ENCODE data around the gene EXOC4.

EXOC4 gene

DNA sequence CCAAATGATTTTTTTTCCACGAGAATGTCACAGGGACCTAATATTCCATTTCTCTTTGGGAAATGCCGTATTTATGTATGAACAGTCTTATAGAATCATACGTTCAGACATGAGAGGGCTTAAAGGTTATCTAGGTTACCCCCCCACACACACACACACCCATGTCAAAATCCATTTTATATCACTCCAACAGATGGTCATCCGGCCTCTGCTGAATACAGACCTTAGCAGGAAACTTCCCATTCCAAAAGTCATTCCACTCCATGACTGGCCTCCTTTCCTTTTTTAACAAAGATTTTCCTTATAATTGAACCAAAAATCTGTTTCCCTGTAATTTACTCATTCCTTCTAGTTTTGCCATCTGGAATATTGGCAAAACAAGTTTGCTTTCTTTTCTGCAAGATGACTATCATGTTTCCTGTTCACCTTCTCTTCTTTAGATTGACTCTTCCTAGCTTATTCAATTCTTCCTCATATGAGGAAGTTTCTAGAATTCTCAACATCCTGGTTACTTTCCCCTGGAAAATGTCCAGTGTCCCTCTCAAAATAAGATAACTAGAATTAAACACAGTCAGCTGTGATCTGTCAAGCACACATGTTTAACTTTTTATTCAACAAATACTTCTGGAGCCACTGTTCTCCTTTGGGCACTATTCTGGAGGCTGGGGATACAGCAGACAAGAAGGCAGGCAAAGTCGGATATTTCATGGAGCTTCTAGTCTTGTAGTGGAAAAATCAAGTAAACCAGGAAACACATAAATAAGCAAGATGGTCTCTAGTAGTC is 597.8 kb downstream of the EXOC4 start:
- in situ Hi-C loops (cut with MboI; ENCODE audit: low sequenced_read_pairs) = no loop called here

DNA sequence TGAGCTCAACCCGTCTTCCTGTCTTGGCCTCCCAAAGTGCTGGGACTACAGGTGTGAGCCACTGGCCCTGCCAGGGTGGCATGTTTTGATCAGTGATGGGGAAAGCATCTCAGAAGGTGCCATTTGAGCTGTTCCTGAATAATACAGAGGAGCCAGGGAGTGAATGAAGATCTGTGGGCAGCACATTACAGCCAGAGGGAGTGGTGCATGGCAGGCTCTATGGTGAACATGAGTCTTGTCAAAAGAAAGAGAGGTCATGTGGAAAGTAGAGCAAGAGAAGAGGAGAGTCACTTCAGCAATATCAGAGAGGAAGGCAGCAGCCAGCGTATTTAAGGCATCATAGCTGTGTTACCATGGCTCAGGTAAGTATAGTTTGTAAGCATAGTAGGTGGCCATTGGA is 598.5 kb downstream of the EXOC4 start:
- in situ Hi-C loops (cut with MboI; ENCODE audit: low sequenced_read_pairs) = no loop called here

- in situ Hi-C loops (cut with MboI; ENCODE audit: low sequenced_read_pairs) = no loop called here
Measured at GRCh38 chr7:133853706-133854276, 600.9 kb downstream of the EXOC4 start.

GRCh38 chr7:133854739-133855138 is 601.9 kb downstream of the EXOC4 start:
- in situ Hi-C loops (cut with MboI; ENCODE audit: low sequenced_read_pairs) = no loop called here

GRCh38 chr7:133857376-133858119 is 604.7 kb downstream of the EXOC4 start:
- in situ Hi-C loops (cut with MboI; ENCODE audit: low sequenced_read_pairs) = no loop called here

- in situ Hi-C loops (cut with MboI; ENCODE audit: low sequenced_read_pairs) = no loop called here
Measured at GRCh38 chr7:133858311-133858710, 605.4 kb downstream of the EXOC4 start.

- in situ Hi-C loops (cut with MboI; ENCODE audit: low sequenced_read_pairs) = no loop called here
Measured at GRCh38 chr7:133859231-133859630, 606.4 kb downstream of the EXOC4 start.

GRCh38 chr7:133859871-133860450 is 607.1 kb downstream of the EXOC4 start:
- in situ Hi-C loops (cut with MboI; ENCODE audit: low sequenced_read_pairs) = no loop called here

DNA sequence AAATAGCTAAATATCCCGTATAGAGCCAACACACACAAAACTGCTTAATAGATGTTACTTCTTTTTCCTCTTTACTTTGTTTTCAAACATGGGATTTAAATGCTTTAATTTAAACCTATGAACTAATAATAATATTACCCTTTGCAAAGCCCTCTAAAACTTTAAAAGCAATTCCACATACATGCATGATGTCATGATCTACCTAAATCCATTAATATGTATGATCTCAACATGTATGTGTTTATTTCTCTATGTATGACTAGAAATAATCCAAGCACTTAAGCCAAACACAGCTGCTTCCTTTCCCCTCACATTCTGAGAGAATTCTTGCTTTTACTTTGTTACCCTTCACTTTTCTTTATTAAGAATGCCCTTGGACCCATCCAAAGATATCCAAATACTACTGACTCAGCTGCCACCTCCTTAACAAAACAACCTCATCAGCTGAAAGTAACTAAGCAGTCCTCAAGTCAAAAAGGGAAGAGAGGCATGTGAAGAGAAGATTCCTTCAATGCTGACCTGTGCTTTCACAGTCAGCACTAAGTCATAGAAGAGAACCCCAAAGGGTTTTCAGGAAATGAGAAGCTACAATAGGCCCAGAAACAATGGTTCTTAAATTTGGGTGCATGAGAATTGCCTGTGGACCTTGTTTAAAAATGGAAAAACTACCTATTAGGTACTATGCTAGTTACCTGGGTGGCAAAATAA is 607.9 kb downstream of the EXOC4 start:
- in situ Hi-C loops (cut with MboI; ENCODE audit: low sequenced_read_pairs) = no loop called here

DNA sequence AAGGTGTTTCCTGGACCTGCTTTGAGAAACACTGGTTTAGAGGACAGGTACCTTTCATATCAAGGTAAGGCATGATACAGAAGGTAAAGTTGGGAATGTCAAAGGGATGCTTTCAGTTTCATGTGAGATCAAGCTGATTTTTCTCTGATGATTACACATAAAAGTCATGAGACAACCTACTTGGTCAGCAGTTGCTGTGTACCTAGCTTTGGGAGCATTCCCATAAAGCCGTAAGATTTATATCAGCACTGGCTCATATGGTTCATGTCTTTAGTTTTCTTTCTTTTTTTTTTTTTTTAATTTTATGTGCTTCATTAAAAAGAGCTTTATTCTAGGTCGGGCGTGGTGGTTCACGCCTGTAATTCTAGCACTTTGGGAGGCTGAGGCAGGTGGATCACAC is 609.0 kb downstream of the EXOC4 start:
- in situ Hi-C loops (cut with MboI; ENCODE audit: low sequenced_read_pairs) = no loop called here

GRCh38 chr7:133863362-133864061 is 610.6 kb downstream of the EXOC4 start:
- in situ Hi-C loops (cut with MboI; ENCODE audit: low sequenced_read_pairs) = no loop called here

GRCh38 chr7:133869556-133869955 is 616.7 kb downstream of the EXOC4 start:
- in situ Hi-C loops (cut with MboI; ENCODE audit: low sequenced_read_pairs) = no loop called here

DNA sequence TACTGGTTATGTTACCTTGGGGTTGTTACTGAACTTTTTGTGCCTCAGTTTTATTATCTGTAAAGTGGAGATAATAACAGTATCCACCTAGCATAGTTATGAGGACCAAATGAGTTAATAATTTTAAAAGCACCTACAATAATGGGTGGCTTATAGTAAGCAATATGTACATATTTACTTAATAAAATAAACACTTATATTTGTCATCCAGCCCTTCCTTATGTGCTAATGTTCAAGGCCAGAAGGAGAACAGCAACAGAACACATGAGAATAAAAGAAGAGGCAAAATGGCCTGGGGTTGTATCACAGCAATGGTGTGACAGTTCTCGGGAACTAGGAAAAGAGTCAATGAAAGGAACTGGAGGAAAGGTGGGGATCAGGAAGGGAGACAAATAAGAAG is 618.9 kb downstream of the EXOC4 start:
- in situ Hi-C loops (cut with MboI; ENCODE audit: low sequenced_read_pairs) = no loop called here

- in situ Hi-C loops (cut with MboI; ENCODE audit: low sequenced_read_pairs) = no loop called here
Measured at GRCh38 chr7:133873187-133873586, 620.3 kb downstream of the EXOC4 start.

GRCh38 chr7:133873631-133874030 is 620.8 kb downstream of the EXOC4 start:
- in situ Hi-C loops (cut with MboI; ENCODE audit: low sequenced_read_pairs) = no loop called here

DNA sequence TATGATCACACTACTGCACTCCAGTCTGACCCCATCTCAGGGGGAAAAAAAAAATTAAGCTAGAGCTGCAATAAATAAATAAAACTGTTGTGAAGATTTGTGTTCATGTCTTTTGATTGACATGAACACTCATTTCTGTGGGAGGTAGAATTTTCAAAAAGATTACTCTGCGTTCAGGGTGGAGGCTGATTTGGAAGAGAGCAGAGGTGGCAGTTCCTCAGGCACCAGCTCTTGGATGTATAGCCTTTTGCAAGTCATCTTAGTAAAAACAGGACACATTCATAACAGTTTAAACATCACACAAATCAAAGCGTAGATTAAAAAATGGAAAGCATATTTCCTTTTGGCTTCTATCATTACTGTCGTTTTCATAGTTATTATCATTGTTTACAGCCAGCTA is 630.7 kb downstream of the EXOC4 start:
- in situ Hi-C loops (cut with MboI; ENCODE audit: low sequenced_read_pairs) = no loop called here

- in situ Hi-C loops (cut with MboI; ENCODE audit: low sequenced_read_pairs) = no loop called here
Measured at GRCh38 chr7:133885213-133885612, 632.3 kb downstream of the EXOC4 start.

DNA sequence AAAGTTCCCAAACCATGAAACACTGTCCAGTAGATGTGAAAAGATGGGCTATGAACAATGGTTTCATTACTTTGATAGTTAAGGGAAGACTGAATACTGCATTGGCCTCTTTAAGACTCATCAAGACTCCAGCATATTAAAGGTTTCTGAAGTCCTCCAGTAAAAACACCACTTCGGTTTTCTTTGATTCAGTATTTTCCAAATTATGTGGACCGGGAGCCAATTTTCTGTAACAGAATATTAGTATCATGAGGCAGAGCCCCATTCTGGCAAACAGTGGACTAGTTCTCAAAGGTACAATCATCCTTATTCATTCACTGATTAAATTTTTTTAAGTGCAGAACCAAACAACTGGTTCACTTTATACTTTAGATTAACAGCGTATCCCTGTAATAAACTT is 633.2 kb downstream of the EXOC4 start:
- in situ Hi-C loops (cut with MboI; ENCODE audit: low sequenced_read_pairs) = no loop called here

GRCh38 chr7:133886797-133887196 is 633.9 kb downstream of the EXOC4 start:
- in situ Hi-C loops (cut with MboI; ENCODE audit: low sequenced_read_pairs) = no loop called here

GRCh38 chr7:133887459-133887858 is 634.6 kb downstream of the EXOC4 start:
- in situ Hi-C loops (cut with MboI; ENCODE audit: low sequenced_read_pairs) = no loop called here
